ENCODE data around the gene XRCC3. TPM values are rescaled to one million over a fixed set of nuclear protein-coding genes. Genes with fewer than 3 reads are reported as not detected.

Gene XRCC3
- total RNA-seq, 1 donor from 2014 or later: 30.2 TPM

DNA sequence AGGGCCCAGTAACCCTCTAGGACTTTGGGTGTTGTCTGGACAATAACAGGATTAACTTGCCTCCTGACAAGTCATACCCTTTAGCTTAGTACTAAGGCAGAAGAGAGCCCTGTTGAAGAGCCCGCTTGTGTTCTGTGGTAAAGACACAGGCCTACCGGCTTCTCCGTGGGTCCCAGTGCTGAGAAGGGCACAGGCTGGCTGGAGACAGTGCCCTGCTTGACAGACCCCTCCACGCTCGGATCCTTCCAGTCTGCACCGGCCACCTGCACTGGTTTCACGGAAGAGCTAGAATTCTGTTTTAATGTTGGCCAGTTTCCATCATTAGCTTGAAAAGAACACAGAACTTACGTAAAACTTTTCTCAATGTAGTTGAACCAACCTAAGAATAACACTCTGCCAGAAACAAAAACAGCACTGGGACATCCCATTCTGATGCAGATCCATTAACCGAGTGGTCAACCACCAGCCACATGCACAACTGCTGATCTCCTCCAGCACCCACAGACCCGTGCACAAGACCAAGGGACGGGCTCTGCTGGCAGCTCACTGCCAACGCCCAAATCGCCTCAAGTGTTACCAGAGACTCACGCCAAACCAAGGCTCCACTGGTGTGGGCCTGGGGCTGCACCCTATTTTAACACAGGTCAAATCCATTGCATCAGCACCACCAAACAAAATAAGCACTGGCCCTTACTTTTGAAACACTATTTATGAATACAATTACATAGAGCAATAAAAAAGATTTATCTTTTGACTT is 27.4 kb upstream of the XRCC3 start:
- TF ChIP-seq CTCF (IDR thresholded peaks at IDR 0.05; ENCODE audit: unreplicated experiment): no peak
- Mint-ChIP-seq H3K36me3 (ENCODE audit: insufficient read depth) (peaks cover 9% of the 10 kb centered on the region), H3K4me3 (ENCODE audit: low read depth) (no peak overlapping the region), H3K27me3 (no peaks in the 10 kb centered on the region), H3K4me1 (ENCODE audit: low read depth) (no peaks in the 10 kb centered on the region), H3K9me3 (ENCODE audit: low read depth) (no peaks in the 10 kb centered on the region), H3K27ac (no peak overlapping the region)
- no peak for DNase-seq (ENCODE audit: low spot score, unreplicated experiment)

- H3K27ac Mint-ChIP-seq: no peak overlapping the region
- DNase-seq (ENCODE audit: low spot score, unreplicated experiment): no peak
- TF ChIP-seq CTCF (IDR thresholded peaks at IDR 0.05; ENCODE audit: unreplicated experiment): no peak
Observed at GRCh38 chr14:103741876-103742275, 26.6 kb upstream of the XRCC3 start.

GRCh38 chr14:103740991-103741689 is 25.9 kb upstream of the XRCC3 start:
- no peak overlapping the region for H3K27ac Mint-ChIP-seq

More at GRCh38 chr14:103741876-103742275, 26.6 kb upstream of the XRCC3 start:
- Mint-ChIP-seq H3K9me3 (ENCODE audit: low read depth) (no peaks in the 10 kb centered on the region), H3K4me3 (ENCODE audit: low read depth) (no peak overlapping the region), H3K4me1 (ENCODE audit: low read depth) (no peaks in the 10 kb centered on the region), H3K27me3 (no peaks in the 10 kb centered on the region), H3K36me3 (ENCODE audit: insufficient read depth) (peaks cover 9% of the 10 kb centered on the region)

GRCh38 chr14:103739793-103740501 is 24.7 kb upstream of the XRCC3 start:
- no peak for TF ChIP-seq CTCF (IDR thresholded peaks at IDR 0.05; ENCODE audit: unreplicated experiment)
- H3K9me3 Mint-ChIP-seq (ENCODE audit: low read depth): no peaks in the 10 kb centered on the region
- peaks cover 11% of the 10 kb centered on the region for H3K36me3 Mint-ChIP-seq (ENCODE audit: insufficient read depth)
- no peaks in the 10 kb centered on the region for H3K4me1 Mint-ChIP-seq (ENCODE audit: low read depth)
- no peak overlapping the region for H3K27ac Mint-ChIP-seq
- H3K27me3 Mint-ChIP-seq: no peaks in the 10 kb centered on the region
- no peak overlapping the region for H3K4me3 Mint-ChIP-seq (ENCODE audit: low read depth)
- DNase-seq (ENCODE audit: low spot score, unreplicated experiment): no peak

More at GRCh38 chr14:103740991-103741689, 25.9 kb upstream of the XRCC3 start:
- no peaks in the 10 kb centered on the region for H3K4me1 Mint-ChIP-seq (ENCODE audit: low read depth)
- peaks cover 9% of the 10 kb centered on the region for H3K36me3 Mint-ChIP-seq (ENCODE audit: insufficient read depth)
- no peak overlapping the region for H3K4me3 Mint-ChIP-seq (ENCODE audit: low read depth)
- H3K9me3 Mint-ChIP-seq (ENCODE audit: low read depth): no peaks in the 10 kb centered on the region
- no peak for DNase-seq (ENCODE audit: low spot score, unreplicated experiment)
- TF ChIP-seq CTCF (IDR thresholded peaks at IDR 0.05; ENCODE audit: unreplicated experiment): no peak
- H3K27me3 Mint-ChIP-seq: no peaks in the 10 kb centered on the region

- Mint-ChIP-seq H3K27ac (no peak overlapping the region), H3K9me3 (ENCODE audit: low read depth) (no peaks in the 10 kb centered on the region), H3K27me3 (no peaks in the 10 kb centered on the region), H3K4me3 (ENCODE audit: low read depth) (no peak overlapping the region), H3K4me1 (ENCODE audit: low read depth) (no peaks in the 10 kb centered on the region), H3K36me3 (ENCODE audit: insufficient read depth) (peaks cover 15% of the 10 kb centered on the region)
- TF ChIP-seq CTCF (IDR thresholded peaks at IDR 0.05; ENCODE audit: unreplicated experiment): no peak
- DNase-seq (ENCODE audit: low spot score, unreplicated experiment): no peak
Observed at GRCh38 chr14:103739466-103739792, 24.2 kb upstream of the XRCC3 start.

Data from progenitor cell of endocrine pancreas (in vitro differentiated cells).